Spinal cord (tissue), 10 donors: Measurements from ENCODE around the gene ZNF724. TPM values are rescaled to one million over a fixed set of nuclear protein-coding genes. Genes with fewer than 3 reads are reported as not detected.
"Not testable (repeated sequence)": the region's sequence is repeated elsewhere in the genome, so short reads cannot be mapped to it uniquely, and the experiment has no call there.

Source experiments
- DNase-seq, 6 donors: peaks; one replicate each; pipeline versions ENCODE4 v3.0.0 to v3.0.0-alpha.2; 2013 to 2015; ENCODE audit warnings: low spot score in 6 of 6, low read depth in 4 of 6
- H3K27ac ChIP-seq: one replicate; pipeline ENCODE4 v1.5.1; 2013; ENCODE audit warnings: low read depth, low read length, control low read depth
- H3K27me3 ChIP-seq: one replicate; pipeline ENCODE4 v1.6.1; 2013; ENCODE audit warnings: low read length; ENCODE audit not compliant: control insufficient read depth, insufficient read depth
- H3K36me3 ChIP-seq: one replicate; pipeline ENCODE4 v1.6.1; 2013; ENCODE audit warnings: low read length; ENCODE audit not compliant: control insufficient read depth, insufficient read depth
- H3K4me1 ChIP-seq: one replicate; pipeline ENCODE4 v1.6.1; 2013; ENCODE audit warnings: low read length; ENCODE audit not compliant: control insufficient read depth, insufficient read depth
- H3K4me3 ChIP-seq: one replicate; pipeline ENCODE4 v1.5.1; 2013; ENCODE audit warnings: low read depth, low read length, control low read depth
- H3K9me3 ChIP-seq: one replicate; pipeline ENCODE4 v1.6.1; 2013; ENCODE audit warnings: low read length; ENCODE audit not compliant: control insufficient read depth, insufficient read depth
- WGBS: methylation state at CpG from one replicate; pipeline ENCODE4 v1.1.5; 2013; ENCODE audit warnings: missing lambda C conversion rate; ENCODE audit not compliant: insufficient coverage; 5-methylcytosine and 5-hydroxymethylcytosine counted together
- long read RNA-seq, 4 donors: transcript quantifications; one replicate each; lab custom pipeline, GENCODE V29; 2026
- polyA plus RNA-seq, 2 donors: library from polyadenylated mRNA; unstranded; fragments of 120-200 nt; gene quantifications; one replicate each; pipeline ENCODE4 v1.2.1, GENCODE V29; 2013; ENCODE audit not compliant: insufficient read length in 2 of 2
- total RNA-seq, 2 donors: library from RNA; depleted of rRNA in 1 of 2; stranded (reverse); fragments of 120-200 nt in 1 of 2; fragments of >200 nt in 1 of 2; gene quantifications; one replicate each; pipeline versions ENCODE4 v1.2.3 to v1.2.4, GENCODE V29; 2013 to 2014
- donor health status: healthy.

ZNF724 gene
- total RNA-seq: 10 to 100 TPM in 1 of 2 donors, 1 to 10 TPM in 1; 9.4 to 13.3 TPM
- polyA plus RNA-seq: 1 to 10 TPM; 3.8 to 3.9 TPM
- long read RNA-seq, donor 1, partial matches to known transcripts: 0 of 1 reads
- long read RNA-seq, donor 1, other reads (novel, unspliced or antisense): 0 of 1 reads
- long read RNA-seq, donor 2: 0 reads
- long read RNA-seq, donor 3, partial matches to known transcripts: 0 of 1 reads
- long read RNA-seq, donor 3, other reads (novel, unspliced or antisense): 0 of 1 reads
- long read RNA-seq, donor 4: 0 reads

DNA sequence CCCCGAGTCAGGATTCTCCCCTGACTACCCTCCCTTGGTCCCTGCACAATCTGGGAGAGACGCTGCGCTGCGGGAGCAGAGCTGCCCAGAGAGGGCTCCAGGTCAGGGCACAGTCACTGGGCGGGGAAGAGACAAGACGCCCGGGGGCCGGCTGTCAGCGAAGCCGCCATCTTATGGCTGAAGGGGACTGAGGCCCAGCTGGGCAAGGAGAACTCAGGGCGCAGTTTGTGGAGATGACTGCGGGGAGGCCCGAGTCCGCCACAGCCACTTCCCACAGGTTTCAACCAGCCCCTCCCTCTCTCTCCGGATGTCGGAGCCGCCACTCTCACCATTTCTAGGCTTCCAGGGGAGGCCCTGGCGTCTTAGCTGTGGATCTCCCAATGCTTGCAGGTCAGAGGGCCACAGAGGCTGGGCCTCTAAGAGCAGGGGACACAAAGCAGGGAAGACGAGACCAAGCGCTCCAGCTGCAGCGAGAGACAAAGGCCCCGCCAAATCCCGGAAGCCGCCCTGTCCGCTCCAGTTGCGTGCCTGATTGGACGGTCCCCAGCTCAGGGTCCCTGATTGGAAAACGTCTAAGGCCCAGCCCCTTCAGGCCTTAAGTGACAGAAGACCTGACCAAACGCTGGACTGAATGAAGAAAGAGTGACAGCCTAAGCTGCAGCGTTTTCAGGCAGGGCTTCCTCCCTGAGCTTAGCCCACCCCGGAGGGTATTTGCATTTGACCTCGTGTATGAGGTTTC is at the start of gene ZNF724:
Gene ZNF724 (minus strand): TSS at position 484 of the 739 bp plus-strand sequence. CDS start 152 bp downstream, at position 332.
- H3K9me3 ChIP-seq: no peaks in the 10 kb centered on the region
- H3K27ac ChIP-seq: peak within 1 kb of the TSS; percentile 81
- WGBS: 0% methylated on average over 29 of the region's 32 CpGs
- peaks cover 9% of the 10 kb centered on the region for H3K4me1 ChIP-seq
- DNase-seq: peak; percentile 88 to 99 (median 96)
- H3K36me3 ChIP-seq: no peaks in the 10 kb centered on the region
- no peaks in the 10 kb centered on the region for H3K27me3 ChIP-seq
- peak within 1 kb of the TSS; percentile 55 for H3K4me3 ChIP-seq

DNA sequence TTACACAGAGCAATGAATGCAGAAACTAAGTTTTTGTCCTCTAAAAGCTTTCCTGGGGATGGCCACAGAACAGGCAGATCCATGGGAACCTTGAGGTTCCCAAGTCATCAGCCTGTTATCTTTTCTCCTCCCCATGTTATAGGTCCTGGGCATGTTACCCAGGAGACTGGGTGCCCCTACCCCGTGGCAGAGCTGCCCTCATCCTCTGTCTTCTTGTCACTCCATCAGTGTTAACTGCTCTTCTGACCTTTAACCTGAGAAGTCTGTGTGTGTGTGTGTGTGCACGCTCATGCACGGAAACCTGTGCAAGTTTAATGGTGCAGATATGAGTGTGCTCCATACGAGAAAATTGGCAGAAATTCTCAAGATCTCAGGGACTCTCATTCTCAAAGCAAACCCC is 43.9 kb upstream of the ZNF724 start:
- no peaks in the 10 kb centered on the region for H3K27me3 ChIP-seq
- H3K4me1 ChIP-seq: no peaks in the 10 kb centered on the region
- H3K9me3 ChIP-seq: no peaks in the 10 kb centered on the region
- no peak for DNase-seq
- 75% methylated on average over 2 of the region's 4 CpGs for WGBS
- no peak overlapping the region for H3K4me3 ChIP-seq
- H3K36me3 ChIP-seq: no peaks in the 10 kb centered on the region
- H3K27ac ChIP-seq: no peak overlapping the region

- not testable (repeated sequence) for H3K27ac ChIP-seq, H3K4me3 ChIP-seq, H3K36me3 ChIP-seq, H3K9me3 ChIP-seq, H3K27me3 ChIP-seq, H3K4me1 ChIP-seq, DNase-seq
- WGBS: 94% methylated on average over 26 of the region's 26 CpGs
Observed at GRCh38 chr19:23289966-23290365, 39.8 kb upstream of the ZNF724 start.

DNA sequence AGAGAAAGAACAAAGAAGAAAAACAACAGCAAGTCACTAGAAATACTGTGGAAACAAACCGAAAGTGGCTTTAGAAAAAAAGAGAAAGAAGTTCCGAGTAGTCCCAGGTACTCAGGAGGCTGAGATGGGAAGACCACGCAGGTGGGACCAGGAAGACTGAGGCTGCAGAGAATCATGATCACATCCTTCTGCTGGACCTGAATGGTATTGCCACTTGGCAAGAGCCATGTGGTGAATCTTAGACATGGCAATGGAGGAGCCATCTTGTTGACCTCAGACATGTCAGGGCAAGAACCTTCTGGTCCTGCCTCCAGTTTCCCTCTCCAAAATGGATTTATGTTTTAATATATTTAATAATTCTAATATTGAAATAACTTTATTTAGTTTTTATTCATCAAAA is 37.4 kb upstream of the ZNF724 start:
- no peaks in the 10 kb centered on the region for H3K27me3 ChIP-seq
- no peak overlapping the region for H3K4me3 ChIP-seq
- 85% methylated on average over 3 of the region's 3 CpGs for WGBS

GRCh38 chr19:23286477-23286876 is 36.3 kb upstream of the ZNF724 start:
- no peak overlapping the region for H3K27ac ChIP-seq
- H3K36me3 ChIP-seq: no peaks in the 10 kb centered on the region
- H3K4me1 ChIP-seq: no peaks in the 10 kb centered on the region
- H3K27me3 ChIP-seq: no peaks in the 10 kb centered on the region
- no CpG with 5 or more reads among the region's 2 CpGs for WGBS
- no peak for DNase-seq
- no peak overlapping the region for H3K4me3 ChIP-seq
- H3K9me3 ChIP-seq: no peaks in the 10 kb centered on the region

More for the DNA sequence above, 37.4 kb upstream of the ZNF724 start:
- Histone ChIP-seq H3K36me3 (no peaks in the 10 kb centered on the region), H3K4me1 (no peaks in the 10 kb centered on the region), H3K27ac (no peak overlapping the region), H3K9me3 (no peaks in the 10 kb centered on the region)
- no peak for DNase-seq

- H3K27ac ChIP-seq: no peak overlapping the region
- H3K27me3 ChIP-seq: no peaks in the 10 kb centered on the region
- DNase-seq: no peak
- 100% methylated on average over 1 of the region's 1 CpG for WGBS
- no peaks in the 10 kb centered on the region for H3K9me3 ChIP-seq
- no peaks in the 10 kb centered on the region for H3K4me1 ChIP-seq
- no peaks in the 10 kb centered on the region for H3K36me3 ChIP-seq
- H3K4me3 ChIP-seq: no peak overlapping the region
Observed at GRCh38 chr19:23285948-23286347, 35.8 kb upstream of the ZNF724 start.

DNA sequence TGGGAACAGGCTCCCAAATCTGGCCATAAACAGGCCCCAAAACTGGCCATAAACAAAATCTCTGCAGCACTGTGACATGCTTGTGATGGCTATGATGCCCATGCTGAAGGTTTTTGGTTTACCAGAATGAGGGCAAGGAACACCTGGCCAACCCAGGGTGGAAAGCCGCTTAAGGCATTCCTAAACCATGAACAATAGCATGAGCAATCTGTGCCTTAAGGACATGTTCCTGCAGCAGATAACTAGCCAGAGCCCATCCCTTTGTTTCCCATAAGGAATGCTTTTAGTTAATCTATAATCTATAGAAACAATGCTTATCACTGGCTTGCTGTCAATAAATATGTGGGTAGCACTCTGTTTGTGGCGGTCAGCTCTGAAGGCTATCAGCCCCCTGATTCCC is 35.1 kb upstream of the ZNF724 start:
- H3K36me3 ChIP-seq, H3K4me3 ChIP-seq, H3K27ac ChIP-seq, H3K27me3 ChIP-seq, H3K9me3 ChIP-seq, DNase-seq, H3K4me1 ChIP-seq: not testable (repeated sequence)
- WGBS: 100% methylated on average over 1 of the region's 2 CpGs

- Histone ChIP-seq H3K9me3 (no peaks in the 10 kb centered on the region), H3K27ac (no peak overlapping the region), H3K36me3 (no peaks in the 10 kb centered on the region), H3K4me1 (no peaks in the 10 kb centered on the region), H3K4me3 (no peak overlapping the region), H3K27me3 (no peaks in the 10 kb centered on the region)
- peak in 2 of 6 donors; percentile 10 to 22 for DNase-seq
- WGBS: 33% methylated on average over 3 of the region's 6 CpGs
Observed at GRCh38 chr19:23283925-23284324, 33.7 kb upstream of the ZNF724 start.

- H3K4me3 ChIP-seq: no peak overlapping the region
- no peaks in the 10 kb centered on the region for H3K4me1 ChIP-seq
- H3K27ac ChIP-seq: no peak overlapping the region
- no peaks in the 10 kb centered on the region for H3K36me3 ChIP-seq
- no peaks in the 10 kb centered on the region for H3K9me3 ChIP-seq
- H3K27me3 ChIP-seq: no peaks in the 10 kb centered on the region
- WGBS: 88% methylated on average over 1 of the region's 4 CpGs
- DNase-seq: no peak
Observed at GRCh38 chr19:23281663-23282276, 31.6 kb upstream of the ZNF724 start.
